ENCODE measurements around the gene VHLL.

The VHLL gene

GRCh38 chr1:156286061-156286460 is 13.0 kb downstream of the VHLL start:
- H3K4me3 ChIP-seq (ENCODE audit: low read depth in 1 of 2, low read length in 2 of 2): no peak overlapping the region
- no peaks in the 10 kb centered on the region for H3K27me3 ChIP-seq (ENCODE audit: control insufficient read depth in 1 of 2, insufficient read depth in 2 of 2, low read length in 2 of 2)
- no peaks in the 10 kb centered on the region for H3K9me3 ChIP-seq (ENCODE audit: low read length)
- no peak overlapping the region for H3K27ac ChIP-seq (ENCODE audit: low read depth, low read length)
- H3K36me3 ChIP-seq (ENCODE audit: insufficient read depth, low read length): peaks cover 7% of the 10 kb centered on the region
- no peak overlapping the region for H3K9ac ChIP-seq (ENCODE audit: low read length)
- H3K4me1 ChIP-seq (ENCODE audit: insufficient read depth, low read length): peaks cover 19% of the 10 kb centered on the region

- Histone ChIP-seq H3K9me3 (ENCODE audit: low read length) (no peaks in the 10 kb centered on the region), H3K4me1 (ENCODE audit: insufficient read depth, low read length) (peaks cover 22% of the 10 kb centered on the region), H3K27me3 (ENCODE audit: control insufficient read depth in 1 of 2, insufficient read depth in 2 of 2, low read length in 2 of 2) (no peaks in the 10 kb centered on the region), H3K4me3 (ENCODE audit: low read depth in 1 of 2, low read length in 2 of 2) (no peak overlapping the region), H3K27ac (ENCODE audit: low read depth, low read length) (no peak overlapping the region), H3K36me3 (ENCODE audit: insufficient read depth, low read length) (peaks cover 7% of the 10 kb centered on the region), H3K9ac (ENCODE audit: low read length) (no peak overlapping the region)
Observed at GRCh38 chr1:156285437-156285836, 13.7 kb downstream of the VHLL start.

- H3K4me1 ChIP-seq (ENCODE audit: insufficient read depth, low read length): peaks cover 22% of the 10 kb centered on the region
- H3K9me3 ChIP-seq (ENCODE audit: low read length): no peaks in the 10 kb centered on the region
- peaks cover 7% of the 10 kb centered on the region for H3K36me3 ChIP-seq (ENCODE audit: insufficient read depth, low read length)
- no peak overlapping the region for H3K27ac ChIP-seq (ENCODE audit: low read depth, low read length)
- no peak overlapping the region for H3K4me3 ChIP-seq (ENCODE audit: low read depth in 1 of 2, low read length in 2 of 2)
- H3K9ac ChIP-seq (ENCODE audit: low read length): no peak overlapping the region
- no peaks in the 10 kb centered on the region for H3K27me3 ChIP-seq (ENCODE audit: control insufficient read depth in 1 of 2, insufficient read depth in 2 of 2, low read length in 2 of 2)
Observed at GRCh38 chr1:156284757-156285156, 14.3 kb downstream of the VHLL start.

- Histone ChIP-seq H3K27ac (ENCODE audit: low read depth, low read length) (peak within 1 kb of the TSS; percentile 96), H3K36me3 (ENCODE audit: insufficient read depth, low read length) (peaks cover 7% of the 10 kb centered on the region), H3K9ac (ENCODE audit: low read length) (peak within 1 kb of the TSS; percentile 69), H3K9me3 (ENCODE audit: low read length) (no peaks in the 10 kb centered on the region), H3K27me3 (ENCODE audit: control insufficient read depth in 1 of 2, insufficient read depth in 2 of 2, low read length in 2 of 2) (no peaks in the 10 kb centered on the region), H3K4me1 (ENCODE audit: insufficient read depth, low read length) (peaks cover 22% of the 10 kb centered on the region), H3K4me3 (ENCODE audit: low read depth in 1 of 2, low read length in 2 of 2) (peak within 1 kb of the TSS; percentile 63 to 89)
Observed at GRCh38 chr1:156284112-156284511, 15.0 kb downstream of the VHLL start, which contains the start of gene TMEM79. TSS of gene TMEM79 (plus strand) at chr1:156284325. CDS start at chr1:156285227, 902 bp downstream.

GRCh38 chr1:156283521-156283920 is 15.6 kb downstream of the VHLL start:
- H3K4me3 ChIP-seq (ENCODE audit: low read depth in 1 of 2, low read length in 2 of 2): peak overlapping the region; percentile 63 to 89
- H3K9ac ChIP-seq (ENCODE audit: low read length): peak overlapping the region; percentile 69
- peaks cover 10% of the 10 kb centered on the region for H3K36me3 ChIP-seq (ENCODE audit: insufficient read depth, low read length)
- H3K9me3 ChIP-seq (ENCODE audit: low read length): no peaks in the 10 kb centered on the region
- peak overlapping the region; percentile 96 for H3K27ac ChIP-seq (ENCODE audit: low read depth, low read length)
- H3K27me3 ChIP-seq (ENCODE audit: control insufficient read depth in 1 of 2, insufficient read depth in 2 of 2, low read length in 2 of 2): no peaks in the 10 kb centered on the region
- H3K4me1 ChIP-seq (ENCODE audit: insufficient read depth, low read length): peaks cover 22% of the 10 kb centered on the region

GRCh38 chr1:156282479-156283222 is 16.5 kb downstream of the VHLL start, which contains the start of gene SMG5:
TSS of gene SMG5 (minus strand) at chr1:156282825. CDS start at chr1:156282680, 145 bp downstream.
- H3K36me3 ChIP-seq (ENCODE audit: insufficient read depth, low read length): peaks cover 18% of the 10 kb centered on the region
- peak within 1 kb of the TSS; percentile 89 to 93 for H3K4me3 ChIP-seq (ENCODE audit: low read depth in 1 of 2, low read length in 2 of 2)
- H3K27me3 ChIP-seq (ENCODE audit: control insufficient read depth in 1 of 2, insufficient read depth in 2 of 2, low read length in 2 of 2): no peaks in the 10 kb centered on the region
- H3K9ac ChIP-seq (ENCODE audit: low read length): peak within 1 kb of the TSS; percentile 69
- H3K4me1 ChIP-seq (ENCODE audit: insufficient read depth, low read length): peaks cover 22% of the 10 kb centered on the region
- no peaks in the 10 kb centered on the region for H3K9me3 ChIP-seq (ENCODE audit: low read length)
- H3K27ac ChIP-seq (ENCODE audit: low read depth, low read length): peak within 1 kb of the TSS; percentile 96

- Histone ChIP-seq H3K4me1 (ENCODE audit: insufficient read depth, low read length) (peaks cover 22% of the 10 kb centered on the region), H3K27me3 (ENCODE audit: control insufficient read depth in 1 of 2, insufficient read depth in 2 of 2, low read length in 2 of 2) (no peaks in the 10 kb centered on the region), H3K4me3 (ENCODE audit: low read depth in 1 of 2, low read length in 2 of 2) (peak overlapping the region; percentile 89 to 93), H3K9ac (ENCODE audit: low read length) (peak overlapping the region; percentile 58), H3K36me3 (ENCODE audit: insufficient read depth, low read length) (peaks cover 26% of the 10 kb centered on the region), H3K9me3 (ENCODE audit: low read length) (no peaks in the 10 kb centered on the region), H3K27ac (ENCODE audit: low read depth, low read length) (peak overlapping the region; percentile 96)
Observed at GRCh38 chr1:156281693-156282478, 17.2 kb downstream of the VHLL start.

GRCh38 chr1:156281281-156281680 is 17.8 kb downstream of the VHLL start:
- Histone ChIP-seq H3K27me3 (ENCODE audit: control insufficient read depth in 1 of 2, insufficient read depth in 2 of 2, low read length in 2 of 2) (no peaks in the 10 kb centered on the region), H3K4me3 (ENCODE audit: low read depth in 1 of 2, low read length in 2 of 2) (peak overlapping the region; percentile 89 to 93), H3K9me3 (ENCODE audit: low read length) (no peaks in the 10 kb centered on the region), H3K27ac (ENCODE audit: low read depth, low read length) (no peak overlapping the region), H3K4me1 (ENCODE audit: insufficient read depth, low read length) (peaks cover 22% of the 10 kb centered on the region), H3K36me3 (ENCODE audit: insufficient read depth, low read length) (peaks cover 28% of the 10 kb centered on the region), H3K9ac (ENCODE audit: low read length) (no peak overlapping the region)

- Histone ChIP-seq H3K36me3 (ENCODE audit: insufficient read depth, low read length) (peaks cover 38% of the 10 kb centered on the region), H3K4me1 (ENCODE audit: insufficient read depth, low read length) (peaks cover 22% of the 10 kb centered on the region), H3K9me3 (ENCODE audit: low read length) (no peaks in the 10 kb centered on the region), H3K27ac (ENCODE audit: low read depth, low read length) (no peak overlapping the region), H3K4me3 (ENCODE audit: low read depth in 1 of 2, low read length in 2 of 2) (no peak overlapping the region), H3K9ac (ENCODE audit: low read length) (no peak overlapping the region), H3K27me3 (ENCODE audit: control insufficient read depth in 1 of 2, insufficient read depth in 2 of 2, low read length in 2 of 2) (no peaks in the 10 kb centered on the region)
Observed at GRCh38 chr1:156279837-156280236, 19.3 kb downstream of the VHLL start.

GRCh38 chr1:156276966-156277381 is 22.1 kb downstream of the VHLL start:
- Histone ChIP-seq H3K4me3 (ENCODE audit: low read depth in 1 of 2, low read length in 2 of 2) (no peak overlapping the region), H3K27me3 (ENCODE audit: control insufficient read depth in 1 of 2, insufficient read depth in 2 of 2, low read length in 2 of 2) (no peaks in the 10 kb centered on the region), H3K9me3 (ENCODE audit: low read length) (no peaks in the 10 kb centered on the region), H3K27ac (ENCODE audit: low read depth, low read length) (no peak overlapping the region), H3K9ac (ENCODE audit: low read length) (no peak overlapping the region), H3K4me1 (ENCODE audit: insufficient read depth, low read length) (peaks cover 12% of the 10 kb centered on the region), H3K36me3 (ENCODE audit: insufficient read depth, low read length) (peaks cover 67% of the 10 kb centered on the region)

GRCh38 chr1:156276532-156276931 is 22.6 kb downstream of the VHLL start:
- H3K9ac ChIP-seq (ENCODE audit: low read length): no peak overlapping the region

More at GRCh38 chr1:156276532-156276931, 22.6 kb downstream of the VHLL start:
- Histone ChIP-seq H3K4me1 (ENCODE audit: insufficient read depth, low read length) (peaks cover 8% of the 10 kb centered on the region), H3K27me3 (ENCODE audit: control insufficient read depth in 1 of 2, insufficient read depth in 2 of 2, low read length in 2 of 2) (no peaks in the 10 kb centered on the region), H3K9me3 (ENCODE audit: low read length) (no peaks in the 10 kb centered on the region), H3K36me3 (ENCODE audit: insufficient read depth, low read length) (peaks cover 70% of the 10 kb centered on the region), H3K4me3 (ENCODE audit: low read depth in 1 of 2, low read length in 2 of 2) (no peak overlapping the region), H3K27ac (ENCODE audit: low read depth, low read length) (no peak overlapping the region)

Measured in muscle layer of colon (tissue), 2 donors.